ENCODE measurements around the gene TALDO1. TPM values are rescaled to one million over a fixed set of nuclear protein-coding genes. Genes with fewer than 3 reads are reported as not detected.

TALDO1 gene
- total RNA-seq, 1 donor from 2014 or later, result 101 TPM

- Mint-ChIP-seq H3K4me3 (no peak overlapping the region), H3K9me3 (no peaks in the 10 kb centered on the region), H3K36me3 (peaks cover 2% of the 10 kb centered on the region), H3K4me1 (peaks cover 16% of the 10 kb centered on the region), H3K27ac (no peak overlapping the region), H3K27me3 (ENCODE audit: insufficient read depth, low read depth) (peaks cover 14% of the 10 kb centered on the region)
- Histone ChIP-seq H3K27me3 (no peaks in the 10 kb centered on the region), H3K79me2 (ENCODE audit: low read depth) (no peaks in the 10 kb centered on the region), H3F3A (ENCODE audit: low read depth) (peaks cover 48% of the 10 kb centered on the region), H3K9me3 (ENCODE audit: low read depth) (no peaks in the 10 kb centered on the region), H3K36me3 (no peaks in the 10 kb centered on the region), H3K4me3 (no peak overlapping the region), H4K20me1 (ENCODE audit: low read depth) (peaks cover 40% of the 10 kb centered on the region), H3K27ac (no peak overlapping the region), H3K4me2 (no peak overlapping the region), H2AFZ (replicated peaks) (no peak overlapping the region), H3K9ac (no peak overlapping the region), H3K4me1 (peaks cover 31% of the 10 kb centered on the region)
- no peak for DNase-seq (ENCODE audit: low spot score)
- TF ChIP-seq EZH2 (IDR thresholded peaks at IDR 0.05) (no peak), EZH2phosphoT487 (IDR thresholded peaks at IDR 0.05) (no peak), CTCF (IDR thresholded peaks at IDR 0.05) (no peak)
Observed at GRCh38 chr11:787084-787675, 39.9 kb downstream of the TALDO1 start.

- Mint-ChIP-seq H3K9me3 (no peaks in the 10 kb centered on the region), H3K27ac (peak overlapping the region; percentile 60), H3K27me3 (ENCODE audit: insufficient read depth, low read depth) (peaks cover 14% of the 10 kb centered on the region), H3K4me3 (peak overlapping the region; percentile 58), H3K36me3 (peaks cover 2% of the 10 kb centered on the region), H3K4me1 (peaks cover 13% of the 10 kb centered on the region)
- TF ChIP-seq EZH2 (IDR thresholded peaks at IDR 0.05), result no peak
- no peak for TF ChIP-seq EZH2phosphoT487 (IDR thresholded peaks at IDR 0.05)
- TF ChIP-seq CTCF (IDR thresholded peaks at IDR 0.05), result no peak
- Histone ChIP-seq H4K20me1 (ENCODE audit: low read depth) (peaks cover 40% of the 10 kb centered on the region), H3K4me1 (peaks cover 28% of the 10 kb centered on the region), H3K79me2 (ENCODE audit: low read depth) (no peaks in the 10 kb centered on the region), H3K4me2 (no peak overlapping the region), H3K9ac (no peak overlapping the region), H3K36me3 (no peaks in the 10 kb centered on the region), H3K27ac (no peak overlapping the region), H3K9me3 (ENCODE audit: low read depth) (no peaks in the 10 kb centered on the region), H3F3A (ENCODE audit: low read depth) (peaks cover 40% of the 10 kb centered on the region), H2AFZ (replicated peaks) (no peak overlapping the region), H3K4me3 (no peak overlapping the region), H3K27me3 (no peaks in the 10 kb centered on the region)
- no peak for DNase-seq (ENCODE audit: low spot score)
Observed at GRCh38 chr11:788009-788640, 40.9 kb downstream of the TALDO1 start.

- peak overlapping the region; percentile 19 for H3K4me3 ChIP-seq
Observed at GRCh38 chr11:788953-789940, 42.0 kb downstream of the TALDO1 start.

More at GRCh38 chr11:788953-789940, 42.0 kb downstream of the TALDO1 start:
- H3K36me3 Mint-ChIP-seq, result peaks cover 2% of the 10 kb centered on the region
- peak overlapping the region; percentile 54 for H3K4me2 ChIP-seq
- H3K27me3 ChIP-seq, result no peaks in the 10 kb centered on the region
- no peak overlapping the region for H3K27ac ChIP-seq
- no peaks in the 10 kb centered on the region for H3K9me3 Mint-ChIP-seq
- H3K4me1 ChIP-seq, result peaks cover 20% of the 10 kb centered on the region
- peak overlapping the region; percentile 65 for H3K4me3 Mint-ChIP-seq
- H4K20me1 ChIP-seq (ENCODE audit: low read depth), result peaks cover 34% of the 10 kb centered on the region
- H3K36me3 ChIP-seq, result no peaks in the 10 kb centered on the region
- H3K4me1 Mint-ChIP-seq, result peaks cover 6% of the 10 kb centered on the region
- TF ChIP-seq EZH2phosphoT487 (IDR thresholded peaks at IDR 0.05), result no peak
- no peak for TF ChIP-seq EZH2 (IDR thresholded peaks at IDR 0.05)
- no peak for TF ChIP-seq CTCF (IDR thresholded peaks at IDR 0.05)
- H3K9me3 ChIP-seq (ENCODE audit: low read depth), result no peaks in the 10 kb centered on the region
- no peak for DNase-seq (ENCODE audit: low spot score)
- no peak overlapping the region for H2AFZ ChIP-seq (replicated peaks)
- no peak overlapping the region for H3K27ac Mint-ChIP-seq
- no peak overlapping the region for H3K9ac ChIP-seq
- H3K27me3 Mint-ChIP-seq (ENCODE audit: insufficient read depth, low read depth), result peaks cover 11% of the 10 kb centered on the region
- no peaks in the 10 kb centered on the region for H3K79me2 ChIP-seq (ENCODE audit: low read depth)
- H3F3A ChIP-seq (ENCODE audit: low read depth), result peaks cover 30% of the 10 kb centered on the region
